ENCODE results near the gene PLOD3.

The PLOD3 gene

GRCh38 chr7:101218236-101219125, 1.1 kb upstream of the PLOD3 start:
- H3K4me2 ChIP-seq (ENCODE audit: low read length): peak overlapping the region; percentile 82
- H3K9me2 ChIP-seq (replicated peaks; ENCODE audit: control insufficient read depth, low read length): no peaks in the 10 kb centered on the region
- no peak overlapping the region for H3K27ac ChIP-seq (ENCODE audit: low read depth, low read length)
- no peaks in the 10 kb centered on the region for H3K27me3 ChIP-seq (ENCODE audit: control insufficient read depth, low read length)
- TF ChIP-seq EZH2phosphoT487 (IDR thresholded peaks at IDR 0.05; ENCODE audit: borderline replicate concordance, low read length): no peak
- no peaks in the 10 kb centered on the region for H3F3A ChIP-seq (ENCODE audit: control insufficient read depth, insufficient read depth)
- H3K4me1 ChIP-seq (ENCODE audit: control insufficient read depth, low read length): peaks cover 19% of the 10 kb centered on the region
- peak overlapping the region; percentile 79 for H3K4me3 ChIP-seq (ENCODE audit: low read length)
- peaks cover 37% of the 10 kb centered on the region for H3K79me2 ChIP-seq (ENCODE audit: control insufficient read depth, low read length)
- H4K20me1 ChIP-seq (ENCODE audit: control insufficient read depth, insufficient read depth, low read depth, low read length): no peaks in the 10 kb centered on the region
- H3K9me3 ChIP-seq (ENCODE audit: control insufficient read depth, insufficient read depth, low read length): no peaks in the 10 kb centered on the region
- H3K36me3 ChIP-seq (ENCODE audit: control insufficient read depth, low read length): peaks cover 6% of the 10 kb centered on the region

- Histone ChIP-seq H3F3A (ENCODE audit: control insufficient read depth, insufficient read depth) (no peaks in the 10 kb centered on the region), H3K9me3 (ENCODE audit: control insufficient read depth, insufficient read depth, low read length) (no peaks in the 10 kb centered on the region), H3K4me2 (ENCODE audit: low read length) (peak overlapping the region; percentile 82), H3K27me3 (ENCODE audit: control insufficient read depth, low read length) (no peaks in the 10 kb centered on the region), H3K4me3 (ENCODE audit: low read length) (peak overlapping the region; percentile 79), H4K20me1 (ENCODE audit: control insufficient read depth, insufficient read depth, low read depth, low read length) (no peaks in the 10 kb centered on the region), H3K79me2 (ENCODE audit: control insufficient read depth, low read length) (peaks cover 35% of the 10 kb centered on the region), H3K27ac (ENCODE audit: low read depth, low read length) (no peak overlapping the region), H3K36me3 (ENCODE audit: control insufficient read depth, low read length) (no peaks in the 10 kb centered on the region), H3K4me1 (ENCODE audit: control insufficient read depth, low read length) (peaks cover 19% of the 10 kb centered on the region), H3K9me2 (replicated peaks; ENCODE audit: control insufficient read depth, low read length) (no peaks in the 10 kb centered on the region)
- TF ChIP-seq EZH2phosphoT487 (IDR thresholded peaks at IDR 0.05; ENCODE audit: borderline replicate concordance, low read length) (no peak), CTCF (IDR thresholded peaks at IDR 0.05; ENCODE audit: low read depth, low read length, poor library complexity, severe bottlenecking) (peak; percentile 57)
These were observed 457 bp downstream of the PLOD3 start for GRCh38 chr7:101216860-101217387.

GRCh38 chr7:101216001-101216859, 1.2 kb downstream of the PLOD3 start:
- no peaks in the 10 kb centered on the region for H3K9me3 ChIP-seq (ENCODE audit: control insufficient read depth, insufficient read depth, low read length)
- no peaks in the 10 kb centered on the region for H3K9me2 ChIP-seq (replicated peaks; ENCODE audit: control insufficient read depth, low read length)
- no peaks in the 10 kb centered on the region for H3F3A ChIP-seq (ENCODE audit: control insufficient read depth, insufficient read depth)
- peaks cover 19% of the 10 kb centered on the region for H3K4me1 ChIP-seq (ENCODE audit: control insufficient read depth, low read length)
- TF ChIP-seq EZH2phosphoT487 (IDR thresholded peaks at IDR 0.05; ENCODE audit: borderline replicate concordance, low read length) (no peak), CTCF (IDR thresholded peaks at IDR 0.05; ENCODE audit: low read depth, low read length, poor library complexity, severe bottlenecking) (no peak)
- H3K79me2 ChIP-seq (ENCODE audit: control insufficient read depth, low read length): peaks cover 29% of the 10 kb centered on the region
- H3K27ac ChIP-seq (ENCODE audit: low read depth, low read length): no peak overlapping the region
- H3K27me3 ChIP-seq (ENCODE audit: control insufficient read depth, low read length): no peaks in the 10 kb centered on the region
- peak overlapping the region; percentile 82 for H3K4me2 ChIP-seq (ENCODE audit: low read length)
- H3K36me3 ChIP-seq (ENCODE audit: control insufficient read depth, low read length): no peaks in the 10 kb centered on the region; the same call in 1 of the 2 replicates
- peak overlapping the region; percentile 79 for H3K4me3 ChIP-seq (ENCODE audit: low read length)
- no peaks in the 10 kb centered on the region for H4K20me1 ChIP-seq (ENCODE audit: control insufficient read depth, insufficient read depth, low read depth, low read length)

All from DOHH2 (cell line).